ENCODE measurements around the gene MMP11. TPM values are rescaled to one million over a fixed set of nuclear protein-coding genes. Genes with fewer than 3 reads are reported as not detected.

MMP11 gene
- total and polyA plus RNA-seq, 2 of the 13 experiments (the other 11 are each of a cell fraction or from before 2014, with no cell fraction given) = 8.9 to 28.6 TPM

- TF ChIP-seq, protein P1, sequence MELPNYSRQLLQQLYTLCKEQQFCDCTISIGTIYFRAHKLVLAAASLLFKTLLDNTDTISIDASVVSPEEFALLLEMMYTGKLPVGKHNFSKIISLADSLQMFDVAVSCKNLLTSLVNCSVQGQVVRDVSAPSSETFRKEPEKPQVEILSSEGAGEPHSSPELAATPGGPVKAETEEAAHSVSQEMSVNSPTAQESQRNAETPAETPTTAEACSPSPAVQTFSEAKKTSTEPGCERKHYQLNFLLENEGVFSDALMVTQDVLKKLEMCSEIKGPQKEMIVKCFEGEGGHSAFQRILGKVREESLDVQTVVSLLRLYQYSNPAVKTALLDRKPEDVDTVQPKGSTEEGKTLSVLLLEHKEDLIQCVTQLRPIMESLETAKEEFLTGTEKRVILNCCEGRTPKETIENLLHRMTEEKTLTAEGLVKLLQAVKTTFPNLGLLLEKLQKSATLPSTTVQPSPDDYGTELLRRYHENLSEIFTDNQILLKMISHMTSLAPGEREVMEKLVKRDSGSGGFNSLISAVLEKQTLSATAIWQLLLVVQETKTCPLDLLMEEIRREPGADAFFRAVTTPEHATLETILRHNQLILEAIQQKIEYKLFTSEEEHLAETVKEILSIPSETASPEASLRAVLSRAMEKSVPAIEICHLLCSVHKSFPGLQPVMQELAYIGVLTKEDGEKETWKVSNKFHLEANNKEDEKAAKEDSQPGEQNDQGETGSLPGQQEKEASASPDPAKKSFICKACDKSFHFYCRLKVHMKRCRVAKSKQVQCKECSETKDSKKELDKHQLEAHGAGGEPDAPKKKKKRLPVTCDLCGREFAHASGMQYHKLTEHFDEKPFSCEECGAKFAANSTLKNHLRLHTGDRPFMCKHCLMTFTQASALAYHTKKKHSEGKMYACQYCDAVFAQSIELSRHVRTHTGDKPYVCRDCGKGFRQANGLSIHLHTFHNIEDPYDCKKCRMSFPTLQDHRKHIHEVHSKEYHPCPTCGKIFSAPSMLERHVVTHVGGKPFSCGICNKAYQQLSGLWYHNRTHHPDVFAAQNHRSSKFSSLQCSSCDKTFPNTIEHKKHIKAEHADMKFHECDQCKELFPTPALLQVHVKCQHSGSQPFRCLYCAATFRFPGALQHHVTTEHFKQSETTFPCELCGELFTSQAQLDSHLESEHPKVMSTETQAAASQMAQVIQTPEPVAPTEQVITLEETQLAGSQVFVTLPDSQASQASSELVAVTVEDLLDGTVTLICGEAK (IDR thresholded peaks at IDR 0.05) = no peak
- TF ChIP-seq, protein P1 (CRISPR knock-in tag; IDR thresholded peaks at IDR 0.05) = 0 out of 2 replicates have a peak, but pooled peaks have one; percentile 14
- TF ChIP-seq IRF1 (CRISPR knock-in tag; IDR thresholded peaks at IDR 0.05; ENCODE audit: low read depth) = 0 out of 2 replicates have a peak, but pooled peaks have one; percentile 46
- TF ChIP-seq ZNF572 (CRISPR knock-in tag; IDR thresholded peaks at IDR 0.05) = 0 out of 2 replicates have a peak, but pooled peaks have one; percentile 77
- TF ChIP-seq ZNF280B (CRISPR knock-in tag; IDR thresholded peaks at IDR 0.05; ENCODE audit: borderline replicate concordance) = peak; percentile 78
- TF ChIP-seq ZSCAN22 (CRISPR knock-in tag; IDR thresholded peaks at IDR 0.05) = peak; percentile 68; the same call in 1 of the 2 replicates
- TF ChIP-seq ZNF772 (CRISPR knock-in tag; IDR thresholded peaks at IDR 0.05) = peak; percentile 68
- peak; percentile 56 for TF ChIP-seq PHF20 (CRISPR knock-in tag; IDR thresholded peaks at IDR 0.05)
- peak; percentile 65; the same call in 1 of the 2 replicates for TF ChIP-seq ZNF580 (CRISPR knock-in tag; IDR thresholded peaks at IDR 0.05; ENCODE audit: borderline replicate concordance, low read depth)
- TF ChIP-seq ZIK1 (CRISPR knock-in tag; IDR thresholded peaks at IDR 0.05; ENCODE audit: borderline replicate concordance, low read depth) = peak; percentile 59; the same call in 1 of the 2 replicates
- TF ChIP-seq KAT7 (CRISPR knock-in tag; IDR thresholded peaks at IDR 0.05; ENCODE audit: borderline replicate concordance) = peak; percentile 29; the same call in 1 of the 2 replicates
These were observed 4.7 kb upstream of the MMP11 start, which contains the start of gene CHCHD10 (continued) for GRCh38 chr22:23767673-23768548.
